GM23248 (cell line): ENCODE measurements around the gene TMEM80. TPM values are rescaled to one million over a fixed set of nuclear protein-coding genes. Genes with fewer than 3 reads are reported as not detected.

Experiments used
- DNase-seq: peaks from one replicate; pipeline ENCODE4 v3.0.0-alpha.2; 2015
- H2AFZ ChIP-seq: fragments of 200-600 bp; sonication (generic); 2 replicates; pipeline ENCODE4 v1.6.1; 2016; ENCODE audit warnings: antibody characterized with exemption
- H3F3A ChIP-seq: fragments of 200-600 bp; sonication (generic); 2 replicates; pipeline ENCODE4 v1.6.1; 2016; ENCODE audit warnings: mild to moderate bottlenecking, antibody characterized with exemption, mixed run types; ENCODE audit not compliant: insufficient read depth
- H3K27ac ChIP-seq: fragments of 200-600 bp; sonication (generic); 2 replicates; pipeline ENCODE4 v1.5.1; 2016; ENCODE audit warnings: mild to moderate bottlenecking
- H3K27me3 ChIP-seq: fragments of 200-600 bp; sonication (generic); replicated peaks from 2 replicates; pipeline ENCODE4 v1.6.1; 2016; ENCODE audit warnings: mild to moderate bottlenecking; ENCODE audit not compliant: insufficient read depth
- H3K36me3 ChIP-seq: fragments of 200-600 bp; sonication (generic); 2 replicates; pipeline ENCODE4 v1.6.1; 2016; ENCODE audit warnings: low read depth, mild to moderate bottlenecking
- H3K4me1 ChIP-seq: fragments of 200-600 bp; sonication (generic); 2 replicates; pipeline ENCODE4 v1.6.1; 2016; ENCODE audit warnings: mild to moderate bottlenecking; ENCODE audit not compliant: insufficient read depth
- H3K4me2 ChIP-seq: fragments of 200-600 bp; sonication (generic); one replicate; pipeline ENCODE4 v1.6.1; 2016; ENCODE audit warnings: mild to moderate bottlenecking; ENCODE audit not compliant: unreplicated experiment
- H3K4me3 ChIP-seq: fragments of 200-600 bp; sonication (generic); 2 replicates; pipeline ENCODE4 v1.5.1; 2016; ENCODE audit warnings: mild to moderate bottlenecking
- H3K79me2 ChIP-seq: fragments of 200-600 bp; sonication (generic); 2 replicates; pipeline ENCODE4 v1.6.1; 2016; ENCODE audit warnings: mild to moderate bottlenecking; ENCODE audit not compliant: insufficient read depth
- H3K9ac ChIP-seq: fragments of 200-600 bp; sonication (generic); 2 replicates; pipeline ENCODE4 v1.6.1; 2016; ENCODE audit warnings: mild to moderate bottlenecking
- H3K9me2 ChIP-seq: fragments of 200-600 bp; sonication (generic); 2 replicates; pipeline ENCODE4 v1.6.1; 2016; ENCODE audit warnings: mixed run types, mild to moderate bottlenecking, moderate library complexity; ENCODE audit not compliant: insufficient read depth
- H3K9me3 ChIP-seq: fragments of 200-600 bp; sonication (generic); one replicate; pipeline ENCODE4 v1.6.1; 2017; ENCODE audit warnings: low read depth
- H4K20me1 ChIP-seq: fragments of 200-600 bp; sonication (generic); 2 replicates; pipeline ENCODE4 v1.6.0; 2016; ENCODE audit not compliant: insufficient read depth
- EZH2 ChIP-seq: fragments of 200-600 bp; sonication (generic); IDR thresholded peaks from 2 replicates; pipeline ENCODE4 v1.6.1; 2018; ENCODE audit warnings: antibody characterized with exemption, mild to moderate bottlenecking; ENCODE audit not compliant: insufficient read depth, poor library complexity, severe bottlenecking
- EZH2phosphoT487 ChIP-seq: fragments of 200-600 bp; sonication (generic); IDR thresholded peaks from 2 replicates; pipeline ENCODE4 v1.6.1; 2018; ENCODE audit warnings: antibody characterized with exemption, moderate library complexity, mild to moderate bottlenecking, low read depth; ENCODE audit not compliant: insufficient read depth
- WGBS, 2 experiments: methylation state at CpG; one replicate each; pipeline ENCODE4 v1.1.6; 2015 to 2017; ENCODE audit warnings: low lambda C conversion rate in 2 of 2, low coverage in 1 of 2; ENCODE audit errors: missing lambda C conversion rate in 2 of 2; 5-methylcytosine and 5-hydroxymethylcytosine counted together
- in situ Hi-C: fragments of 300-500 bp; cut with MboI; formaldehyde crosslinking; loops from 2 replicates; pipeline ENCODE4 v1.15.0; 2020
- polyA plus RNA-seq: library from polyadenylated mRNA; unstranded; fragments of >200 nt; fragmentation: Nextera tagmentation; extraction: Ambion mirVana; gene quantifications from 2 replicates; pipeline ENCODE4 v1.2.1, GENCODE V29; 2016
- total RNA-seq: library from RNA; depleted of rRNA; stranded (reverse); fragments of >200 nt; shearing (Covaris generic); gene quantifications from 2 replicates; pipeline ENCODE4 v1.2.3, GENCODE V29; 2014

TMEM80 gene
- total and polyA plus RNA-seq, 2 experiments from 2014 or later: 27.0 to 50.1 TPM

- H3K36me3 ChIP-seq: no peaks in the 10 kb centered on the region
- H3K27ac ChIP-seq: no peak overlapping the region
- 89 to 92% methylated on average over 28 to 34 of the region's 34 CpGs for WGBS, 2 experiments
- H3K4me3 ChIP-seq: no peak overlapping the region
- H3K4me1 ChIP-seq: no peaks in the 10 kb centered on the region
- no peaks in the 10 kb centered on the region for H3K9me3 ChIP-seq
- 0 out of 2 replicates have a peak, but pooled peaks cover 3% of the 10 kb centered on the region for H3K79me2 ChIP-seq
- H3F3A ChIP-seq: no peaks in the 10 kb centered on the region
- no peaks in the 10 kb centered on the region for H3K9me2 ChIP-seq
- no peaks in the 10 kb centered on the region for H4K20me1 ChIP-seq
- H2AFZ ChIP-seq: no peak overlapping the region
- in situ Hi-C loops: no loop called here
- H3K9ac ChIP-seq: no peak overlapping the region
- TF ChIP-seq EZH2phosphoT487 (no peak), EZH2 (no peak)
- H3K4me2 ChIP-seq: no peak overlapping the region
- H3K27me3 ChIP-seq: no peaks in the 10 kb centered on the region
- no peak for DNase-seq
These were observed 23.8 kb downstream of the TMEM80 start for GRCh38 chr11:719214-720016.

- no peak overlapping the region for H2AFZ ChIP-seq
- H3K4me3 ChIP-seq: no peak overlapping the region
- no peak overlapping the region for H3K27ac ChIP-seq
- 0 out of 2 replicates have a peak, but pooled peaks cover 3% of the 10 kb centered on the region for H3K79me2 ChIP-seq
- H4K20me1 ChIP-seq: no peaks in the 10 kb centered on the region
- in situ Hi-C loops: no loop called here
- no peaks in the 10 kb centered on the region for H3F3A ChIP-seq
- H3K9me3 ChIP-seq: no peaks in the 10 kb centered on the region
- H3K4me2 ChIP-seq: no peak overlapping the region
- TF ChIP-seq EZH2phosphoT487: no peak
- TF ChIP-seq EZH2: no peak
- no peaks in the 10 kb centered on the region for H3K36me3 ChIP-seq
- H3K9ac ChIP-seq: no peak overlapping the region
- H3K4me1 ChIP-seq: no peaks in the 10 kb centered on the region
- no peaks in the 10 kb centered on the region for H3K9me2 ChIP-seq
- WGBS, 2 experiments: 89 to 91% methylated on average over 30 to 35 of the region's 35 CpGs
- H3K27me3 ChIP-seq: no peaks in the 10 kb centered on the region
- no peak for DNase-seq
These were observed 24.5 kb downstream of the TMEM80 start for GRCh38 chr11:720017-720641.

GRCh38 chr11:720642-721246 lies 25.1 kb downstream of the TMEM80 start:
- no peak overlapping the region for H3K4me2 ChIP-seq
- no peaks in the 10 kb centered on the region for H3K9me3 ChIP-seq
- in situ Hi-C loops: no loop called here
- H4K20me1 ChIP-seq: no peaks in the 10 kb centered on the region
- WGBS, 2 experiments: 68 to 93% methylated on average over 9 to 46 of the region's 53 CpGs
- TF ChIP-seq EZH2phosphoT487: no peak
- TF ChIP-seq EZH2: no peak
- H3K4me1 ChIP-seq: no peaks in the 10 kb centered on the region
- H3K79me2 ChIP-seq: 0 out of 2 replicates have a peak, but pooled peaks cover 3% of the 10 kb centered on the region
- H3F3A ChIP-seq: no peaks in the 10 kb centered on the region
- no peak overlapping the region for H3K4me3 ChIP-seq
- H3K27me3 ChIP-seq: no peaks in the 10 kb centered on the region
- H3K9me2 ChIP-seq: no peaks in the 10 kb centered on the region
- H2AFZ ChIP-seq: no peak overlapping the region
- no peak for DNase-seq
- no peak overlapping the region for H3K9ac ChIP-seq
- H3K27ac ChIP-seq: no peak overlapping the region
- H3K36me3 ChIP-seq: no peaks in the 10 kb centered on the region

- no peak for DNase-seq
- H3K27ac ChIP-seq: no peak overlapping the region
- no peak overlapping the region for H3K9ac ChIP-seq
- H2AFZ ChIP-seq: no peak overlapping the region
- WGBS, 2 experiments: 93% methylated on average over 9 to 28 of the region's 28 CpGs
- no peaks in the 10 kb centered on the region for H3K9me2 ChIP-seq
- H3K27me3 ChIP-seq: no peaks in the 10 kb centered on the region
- 0 out of 2 replicates have a peak, but pooled peaks cover 2% of the 10 kb centered on the region for H3K4me1 ChIP-seq
- H3K4me3 ChIP-seq: no peak overlapping the region
- in situ Hi-C loops: no loop called here
- no peaks in the 10 kb centered on the region for H4K20me1 ChIP-seq
- H3F3A ChIP-seq: no peaks in the 10 kb centered on the region
- no peak overlapping the region for H3K4me2 ChIP-seq
- H3K9me3 ChIP-seq: no peaks in the 10 kb centered on the region
- TF ChIP-seq EZH2 (no peak), EZH2phosphoT487 (no peak)
- H3K36me3 ChIP-seq: no peaks in the 10 kb centered on the region
- 0 out of 2 replicates have a peak, but pooled peaks cover 3% of the 10 kb centered on the region for H3K79me2 ChIP-seq
These were observed 25.7 kb downstream of the TMEM80 start for GRCh38 chr11:721247-721740.
